IMR-90 (cell line): Measurements from ENCODE around the gene STAC3.

ENCODE experiments used
- CEBPB ChIP-seq: IDR thresholded peaks from 2 replicates; pipeline ENCODE4 v1.6.1; 2012; ENCODE audit warnings: low read depth, low read length, improper control_type of control experiment
- MAFK ChIP-seq: IDR thresholded peaks from 2 replicates; pipeline ENCODE4 v1.6.1; 2012; ENCODE audit warnings: low read depth, low read length, improper control_type of control experiment
- MAZ ChIP-seq: IDR thresholded peaks from 2 replicates; pipeline ENCODE4 v1.6.1; 2012; ENCODE audit warnings: low read depth, mild to moderate bottlenecking, low read length, improper control_type of control experiment, moderate library complexity, borderline replicate concordance
- MXI1 ChIP-seq: IDR thresholded peaks from 2 replicates; pipeline ENCODE4 v1.6.1; 2012; ENCODE audit warnings: low read depth, mild to moderate bottlenecking, low read length, moderate library complexity, borderline replicate concordance
- POLR2A ChIP-seq: IDR thresholded peaks from 2 replicates; pipeline ENCODE4 v1.6.1; 2012; ENCODE audit warnings: mild to moderate bottlenecking, low read depth, low read length
- RAD21 ChIP-seq: IDR thresholded peaks from 2 replicates; pipeline ENCODE4 v1.6.1; 2012; ENCODE audit warnings: low read length, improper control_type of control experiment
- SMC3 ChIP-seq: fragments of 150-350 bp; IDR thresholded peaks from 2 replicates; pipeline ENCODE4 v1.6.1; 2016; ENCODE audit warnings: low read depth, mild to moderate bottlenecking, antibody characterized with exemption, low read length, moderate library complexity
- TF ChIP-seq, protein P1 (sequence below): fragments of 150-350 bp; IDR thresholded peaks from 2 replicates; pipeline ENCODE4 v1.6.1; 2016; ENCODE audit warnings: low read depth, mild to moderate bottlenecking, low read length, moderate library complexity, borderline replicate concordance
- TF ChIP-seq, protein P2 (sequence below): conservative IDR thresholded peaks from 2 replicates; pipeline ENCODE4 v1.5.1; 2012; ENCODE audit warnings: mild to moderate bottlenecking, low read depth, low read length, improper control_type of control experiment

DNA sequence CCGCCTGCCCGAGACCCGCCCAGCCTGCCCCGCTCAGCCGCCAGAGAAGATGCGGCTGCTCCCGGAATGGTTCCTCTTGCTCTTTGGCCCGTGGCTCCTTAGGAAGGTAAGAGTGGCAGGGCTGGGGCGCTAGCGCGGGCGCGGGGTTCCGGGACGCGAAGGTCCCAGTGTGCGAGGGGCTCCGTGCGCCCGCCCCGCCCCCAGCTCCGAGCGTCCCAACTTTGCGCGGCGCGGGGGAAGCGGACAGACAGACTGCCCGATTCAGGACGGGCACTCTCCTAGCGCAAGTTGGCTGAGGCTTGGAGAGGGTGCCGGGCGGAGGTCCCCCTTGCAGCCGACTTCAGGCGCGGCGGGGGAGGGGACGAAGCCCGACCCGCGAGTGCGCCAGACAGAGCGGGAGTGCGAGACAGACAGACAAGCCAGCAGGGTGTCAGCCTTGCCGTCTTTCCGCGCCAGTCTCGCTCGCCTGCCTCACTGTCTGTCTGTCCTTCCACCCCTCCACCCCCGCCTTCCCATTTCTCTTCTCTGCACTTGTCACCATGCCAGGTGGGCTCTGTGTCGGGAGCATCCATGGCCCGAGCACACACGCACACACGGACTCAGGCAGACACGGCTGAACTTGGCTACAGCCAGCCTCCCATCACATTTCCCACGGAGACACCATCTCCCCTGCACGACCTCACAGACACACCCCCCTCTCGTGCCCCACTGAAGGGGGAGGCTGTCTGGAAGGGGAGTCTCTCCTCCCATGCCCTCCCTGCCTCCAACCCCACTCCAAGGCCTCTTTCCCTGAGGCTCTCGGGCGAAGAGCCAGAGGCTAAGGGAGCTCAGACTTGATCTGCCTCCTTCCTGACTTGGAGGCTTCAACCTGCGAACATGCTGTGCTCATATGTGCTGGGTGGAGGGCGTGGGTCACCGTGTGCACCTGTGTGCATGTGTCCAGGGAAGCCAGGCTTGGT, 33.8 kb downstream of the STAC3 start:
- TF ChIP-seq POLR2A (no peak), SMC3 (no peak), CEBPB (no peak), MAFK (no peak), MXI1 (no peak), MAZ (no peak), RAD21 (no peak)
- TF ChIP-seq, protein P1, sequence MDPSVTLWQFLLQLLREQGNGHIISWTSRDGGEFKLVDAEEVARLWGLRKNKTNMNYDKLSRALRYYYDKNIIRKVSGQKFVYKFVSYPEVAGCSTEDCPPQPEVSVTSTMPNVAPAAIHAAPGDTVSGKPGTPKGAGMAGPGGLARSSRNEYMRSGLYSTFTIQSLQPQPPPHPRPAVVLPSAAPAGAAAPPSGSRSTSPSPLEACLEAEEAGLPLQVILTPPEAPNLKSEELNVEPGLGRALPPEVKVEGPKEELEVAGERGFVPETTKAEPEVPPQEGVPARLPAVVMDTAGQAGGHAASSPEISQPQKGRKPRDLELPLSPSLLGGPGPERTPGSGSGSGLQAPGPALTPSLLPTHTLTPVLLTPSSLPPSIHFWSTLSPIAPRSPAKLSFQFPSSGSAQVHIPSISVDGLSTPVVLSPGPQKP: no peak
- TF ChIP-seq, protein P2, sequence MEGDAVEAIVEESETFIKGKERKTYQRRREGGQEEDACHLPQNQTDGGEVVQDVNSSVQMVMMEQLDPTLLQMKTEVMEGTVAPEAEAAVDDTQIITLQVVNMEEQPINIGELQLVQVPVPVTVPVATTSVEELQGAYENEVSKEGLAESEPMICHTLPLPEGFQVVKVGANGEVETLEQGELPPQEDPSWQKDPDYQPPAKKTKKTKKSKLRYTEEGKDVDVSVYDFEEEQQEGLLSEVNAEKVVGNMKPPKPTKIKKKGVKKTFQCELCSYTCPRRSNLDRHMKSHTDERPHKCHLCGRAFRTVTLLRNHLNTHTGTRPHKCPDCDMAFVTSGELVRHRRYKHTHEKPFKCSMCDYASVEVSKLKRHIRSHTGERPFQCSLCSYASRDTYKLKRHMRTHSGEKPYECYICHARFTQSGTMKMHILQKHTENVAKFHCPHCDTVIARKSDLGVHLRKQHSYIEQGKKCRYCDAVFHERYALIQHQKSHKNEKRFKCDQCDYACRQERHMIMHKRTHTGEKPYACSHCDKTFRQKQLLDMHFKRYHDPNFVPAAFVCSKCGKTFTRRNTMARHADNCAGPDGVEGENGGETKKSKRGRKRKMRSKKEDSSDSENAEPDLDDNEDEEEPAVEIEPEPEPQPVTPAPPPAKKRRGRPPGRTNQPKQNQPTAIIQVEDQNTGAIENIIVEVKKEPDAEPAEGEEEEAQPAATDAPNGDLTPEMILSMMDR: no peak
